Liver (tissue), 3 donors: Measurements from ENCODE around the gene SULT1A2.

Source experiments
- FOXA2 ChIP-seq: IDR thresholded peaks from 2 replicates; pipeline ENCODE4 v1.6.1; 2016; ENCODE audit warnings: antibody characterized with exemption
- JUND ChIP-seq, 2 donors: IDR thresholded peaks; 2 replicates each; pipeline ENCODE4 v1.6.1; 2016; ENCODE audit warnings: antibody characterized with exemption in 2 of 2
- RAD21 ChIP-seq, 2 donors: IDR thresholded peaks; 2 replicates each; pipeline ENCODE4 v1.6.1; 2016; ENCODE audit warnings: antibody characterized with exemption in 2 of 2, mild to moderate bottlenecking in 2 of 2
- TAF1 ChIP-seq: conservative IDR thresholded peaks from 2 replicates; pipeline ENCODE4 v1.6.1; 2016; ENCODE audit warnings: antibody characterized with exemption, mild to moderate bottlenecking
- TF ChIP-seq, protein P1 (sequence below): fragments of 150-350 bp; IDR thresholded peaks from 2 replicates; pipeline ENCODE4 v1.5.1; 2017; ENCODE audit warnings: improper control_type of control experiment, low read depth, low read length; ENCODE audit not compliant: missing input control
- TF ChIP-seq, protein P2 (sequence below): IDR thresholded peaks from 2 replicates; pipeline ENCODE4 v1.6.1; 2016; ENCODE audit warnings: antibody characterized with exemption
- TF ChIP-seq, protein P3 (sequence below): IDR thresholded peaks from 2 replicates; pipeline ENCODE4 v1.6.1; 2016; ENCODE audit warnings: antibody characterized with exemption
- donor health status: healthy.
- donor health status: healthy.

DNA sequence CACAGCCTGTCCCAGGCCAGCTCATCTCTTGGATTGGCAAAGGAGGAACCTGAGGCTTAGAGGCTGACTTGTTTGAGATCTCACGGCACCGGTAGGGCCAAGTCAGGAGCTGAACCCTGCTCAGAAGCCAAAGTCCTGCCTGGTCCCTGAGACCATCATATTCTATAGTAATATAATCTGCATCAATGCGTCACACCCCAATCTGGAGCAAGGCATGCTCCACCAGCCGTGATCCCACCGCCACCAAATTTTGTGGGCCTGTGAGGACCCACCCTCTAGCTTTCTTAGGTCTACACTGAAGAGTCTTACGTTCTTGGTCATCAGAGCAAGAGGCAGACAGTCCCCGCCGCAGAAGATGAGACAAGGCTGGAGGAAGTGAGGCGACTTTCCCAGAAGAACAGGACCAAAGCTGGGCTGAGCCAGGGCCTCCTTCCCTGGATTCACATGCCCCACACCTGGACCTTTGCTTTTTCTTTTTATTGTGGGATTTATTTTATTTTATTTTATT lies 10.3 kb upstream of the SULT1A2 start:
- TF ChIP-seq, protein P1, sequence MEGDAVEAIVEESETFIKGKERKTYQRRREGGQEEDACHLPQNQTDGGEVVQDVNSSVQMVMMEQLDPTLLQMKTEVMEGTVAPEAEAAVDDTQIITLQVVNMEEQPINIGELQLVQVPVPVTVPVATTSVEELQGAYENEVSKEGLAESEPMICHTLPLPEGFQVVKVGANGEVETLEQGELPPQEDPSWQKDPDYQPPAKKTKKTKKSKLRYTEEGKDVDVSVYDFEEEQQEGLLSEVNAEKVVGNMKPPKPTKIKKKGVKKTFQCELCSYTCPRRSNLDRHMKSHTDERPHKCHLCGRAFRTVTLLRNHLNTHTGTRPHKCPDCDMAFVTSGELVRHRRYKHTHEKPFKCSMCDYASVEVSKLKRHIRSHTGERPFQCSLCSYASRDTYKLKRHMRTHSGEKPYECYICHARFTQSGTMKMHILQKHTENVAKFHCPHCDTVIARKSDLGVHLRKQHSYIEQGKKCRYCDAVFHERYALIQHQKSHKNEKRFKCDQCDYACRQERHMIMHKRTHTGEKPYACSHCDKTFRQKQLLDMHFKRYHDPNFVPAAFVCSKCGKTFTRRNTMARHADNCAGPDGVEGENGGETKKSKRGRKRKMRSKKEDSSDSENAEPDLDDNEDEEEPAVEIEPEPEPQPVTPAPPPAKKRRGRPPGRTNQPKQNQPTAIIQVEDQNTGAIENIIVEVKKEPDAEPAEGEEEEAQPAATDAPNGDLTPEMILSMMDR: no peak
- TF ChIP-seq RAD21 (IDR thresholded peaks at IDR 0.05) (no peak), FOXA2 (no peak), JUND (IDR thresholded peaks at IDR 0.05) (no peak), TAF1 (no peak)
- TF ChIP-seq, protein P2, sequence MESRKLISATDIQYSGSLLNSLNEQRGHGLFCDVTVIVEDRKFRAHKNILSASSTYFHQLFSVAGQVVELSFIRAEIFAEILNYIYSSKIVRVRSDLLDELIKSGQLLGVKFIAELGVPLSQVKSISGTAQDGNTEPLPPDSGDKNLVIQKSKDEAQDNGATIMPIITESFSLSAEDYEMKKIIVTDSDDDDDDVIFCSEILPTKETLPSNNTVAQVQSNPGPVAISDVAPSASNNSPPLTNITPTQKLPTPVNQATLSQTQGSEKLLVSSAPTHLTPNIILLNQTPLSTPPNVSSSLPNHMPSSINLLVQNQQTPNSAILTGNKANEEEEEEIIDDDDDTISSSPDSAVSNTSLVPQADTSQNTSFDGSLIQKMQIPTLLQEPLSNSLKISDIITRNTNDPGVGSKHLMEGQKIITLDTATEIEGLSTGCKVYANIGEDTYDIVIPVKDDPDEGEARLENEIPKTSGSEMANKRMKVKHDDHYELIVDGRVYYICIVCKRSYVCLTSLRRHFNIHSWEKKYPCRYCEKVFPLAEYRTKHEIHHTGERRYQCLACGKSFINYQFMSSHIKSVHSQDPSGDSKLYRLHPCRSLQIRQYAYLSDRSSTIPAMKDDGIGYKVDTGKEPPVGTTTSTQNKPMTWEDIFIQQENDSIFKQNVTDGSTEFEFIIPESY: no peak
- TF ChIP-seq, protein P3, sequence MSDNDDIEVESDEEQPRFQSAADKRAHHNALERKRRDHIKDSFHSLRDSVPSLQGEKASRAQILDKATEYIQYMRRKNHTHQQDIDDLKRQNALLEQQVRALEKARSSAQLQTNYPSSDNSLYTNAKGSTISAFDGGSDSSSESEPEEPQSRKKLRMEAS: no peak
